Upper lobe of left lung (tissue), 4 donors: ENCODE data around the gene RALGAPA2.

Source experiments
- POLR2AphosphoS5 ChIP-seq, 2 donors: sonication (generic); formaldehyde crosslinking; IDR thresholded peaks; one replicate each; pipeline ENCODE4 v1.5.1; 2017; ENCODE audit warnings: antibody characterized with exemption in 2 of 2
- TF ChIP-seq, protein P1 (sequence below), 6 experiments: fragments of 450-650 bp in 4 of 6; fragments of 200-600 bp in 2 of 6; sonication (generic) in 2 of 6; IDR thresholded peaks; one replicate each; pipeline ENCODE4 v1.5.1; 2016 to 2019; ENCODE audit warnings: antibody characterized with exemption in 6 of 6

DNA sequence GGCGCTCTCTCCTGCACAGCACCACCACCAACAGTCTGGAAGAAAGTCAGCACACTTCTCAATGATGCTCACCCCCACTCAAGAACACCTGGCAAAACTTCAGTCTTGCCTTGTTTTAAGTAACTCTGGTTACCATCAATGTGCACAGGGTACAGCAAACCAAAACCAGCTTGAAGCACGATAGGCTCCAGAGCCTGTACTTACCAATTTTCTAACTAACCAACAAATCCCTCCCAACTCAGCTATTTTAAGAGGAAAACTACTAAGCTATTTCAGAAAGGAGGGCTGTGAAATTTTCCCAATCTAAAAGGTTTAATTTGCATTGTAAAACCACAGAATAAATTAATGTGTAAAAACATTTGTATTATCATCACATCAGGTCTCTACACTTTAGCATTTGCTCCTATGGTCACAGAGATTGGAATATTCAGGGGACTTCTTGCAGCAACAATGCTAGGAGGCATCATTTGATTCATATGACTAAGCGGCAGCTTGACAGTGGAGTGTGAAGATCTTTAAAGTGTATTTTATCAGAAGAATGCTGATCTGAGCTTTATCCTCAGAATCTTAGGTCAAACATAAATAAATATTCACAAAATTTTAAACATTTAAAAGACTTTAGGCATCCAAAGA, 82.8 kb downstream of the RALGAPA2 start:
- TF ChIP-seq, protein P1, sequence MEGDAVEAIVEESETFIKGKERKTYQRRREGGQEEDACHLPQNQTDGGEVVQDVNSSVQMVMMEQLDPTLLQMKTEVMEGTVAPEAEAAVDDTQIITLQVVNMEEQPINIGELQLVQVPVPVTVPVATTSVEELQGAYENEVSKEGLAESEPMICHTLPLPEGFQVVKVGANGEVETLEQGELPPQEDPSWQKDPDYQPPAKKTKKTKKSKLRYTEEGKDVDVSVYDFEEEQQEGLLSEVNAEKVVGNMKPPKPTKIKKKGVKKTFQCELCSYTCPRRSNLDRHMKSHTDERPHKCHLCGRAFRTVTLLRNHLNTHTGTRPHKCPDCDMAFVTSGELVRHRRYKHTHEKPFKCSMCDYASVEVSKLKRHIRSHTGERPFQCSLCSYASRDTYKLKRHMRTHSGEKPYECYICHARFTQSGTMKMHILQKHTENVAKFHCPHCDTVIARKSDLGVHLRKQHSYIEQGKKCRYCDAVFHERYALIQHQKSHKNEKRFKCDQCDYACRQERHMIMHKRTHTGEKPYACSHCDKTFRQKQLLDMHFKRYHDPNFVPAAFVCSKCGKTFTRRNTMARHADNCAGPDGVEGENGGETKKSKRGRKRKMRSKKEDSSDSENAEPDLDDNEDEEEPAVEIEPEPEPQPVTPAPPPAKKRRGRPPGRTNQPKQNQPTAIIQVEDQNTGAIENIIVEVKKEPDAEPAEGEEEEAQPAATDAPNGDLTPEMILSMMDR (IDR thresholded peaks at IDR 0.05), result no peak
- no peak for TF ChIP-seq POLR2AphosphoS5 (IDR thresholded peaks at IDR 0.05)
